Mesenchymal stem cell (in vitro differentiated cells and primary cell): ENCODE measurements around the gene RPS25.

Experiments used
- DNase-seq: peaks from one replicate; pipeline ENCODE4 v3.0.0-alpha.2; 2013
- H2AFZ ChIP-seq: one replicate; pipeline ENCODE4 v1.6.1; 2013; ENCODE audit warnings: low read depth, mild to moderate bottlenecking, control low read depth, inconsistent platforms, low read length, moderate library complexity
- H2AK5ac ChIP-seq: 2 replicates; pipeline ENCODE4 v1.6.1; 2013; ENCODE audit warnings: low read length, moderate library complexity, mild to moderate bottlenecking, inconsistent platforms; ENCODE audit not compliant: severe bottlenecking
- H2BK120ac ChIP-seq: one replicate; pipeline ENCODE4 v1.6.1; 2013; ENCODE audit warnings: low read depth, mild to moderate bottlenecking, inconsistent platforms, low read length, moderate library complexity
- H2BK12ac ChIP-seq, 2 experiments: one replicate each; pipeline ENCODE4 v1.6.1; 2013; ENCODE audit warnings: inconsistent platforms in 2 of 2, low read length in 2 of 2, mild to moderate bottlenecking in 2 of 2, moderate library complexity in 2 of 2, control low read depth in 1 of 2
- H2BK15ac ChIP-seq: one replicate; pipeline ENCODE4 v1.6.1; 2013; ENCODE audit warnings: mild to moderate bottlenecking, low read depth, inconsistent platforms; ENCODE audit not compliant: poor library complexity, severe bottlenecking
- H2BK5ac ChIP-seq: 2 replicates; pipeline ENCODE4 v1.6.1; 2013; ENCODE audit warnings: low read depth, mild to moderate bottlenecking, low read length, control low read depth, inconsistent platforms; ENCODE audit not compliant: poor library complexity, severe bottlenecking
- H3K14ac ChIP-seq, 2 experiments: one replicate each; pipeline ENCODE4 v1.6.1; 2013; ENCODE audit warnings: inconsistent platforms in 2 of 2, low read length in 2 of 2, control low read depth in 1 of 2, mild to moderate bottlenecking in 1 of 2, moderate library complexity in 1 of 2
- H3K18ac ChIP-seq, 2 experiments: one replicate each; pipeline ENCODE4 v1.6.1; 2013; ENCODE audit warnings: inconsistent platforms in 2 of 2, low read length in 2 of 2, control low read depth in 1 of 2, low read depth in 1 of 2, mild to moderate bottlenecking in 1 of 2
- H3K23ac ChIP-seq, 2 experiments: one replicate each; pipeline ENCODE4 v1.6.1; 2013; ENCODE audit warnings: inconsistent platforms in 2 of 2, low read length in 2 of 2, mild to moderate bottlenecking in 2 of 2, moderate library complexity in 2 of 2, control low read depth in 1 of 2
- H3K27ac ChIP-seq: 2 replicates; pipeline ENCODE4 v1.5.1; 2013; ENCODE audit warnings: mild to moderate bottlenecking, moderate library complexity, low read length, control low read depth, inconsistent platforms; ENCODE audit not compliant: poor library complexity, severe bottlenecking
- H3K27me3 ChIP-seq, 2 experiments: 2 replicates each; pipeline versions ENCODE4 v1.6.1 to v1.7.0; 2013; ENCODE audit warnings: low read length in 2 of 2, mild to moderate bottlenecking in 2 of 2, moderate library complexity in 2 of 2, control low read depth in 1 of 2, inconsistent platforms in 1 of 2; ENCODE audit not compliant: control insufficient read depth in 1 of 2, insufficient read depth in 1 of 2
- H3K36me3 ChIP-seq, 2 experiments: 2 replicates each; pipeline versions ENCODE4 v1.6.1 to v1.7.0; 2013; ENCODE audit warnings: low read length in 2 of 2, control low read depth in 1 of 2, inconsistent platforms in 1 of 2, low read depth in 1 of 2, mild to moderate bottlenecking in 1 of 2; ENCODE audit not compliant: insufficient read depth in 2 of 2, control insufficient read depth in 1 of 2
- H3K4ac ChIP-seq, 2 experiments: one replicate each; pipeline ENCODE4 v1.6.1; 2013; ENCODE audit warnings: inconsistent platforms in 2 of 2, low read length in 2 of 2, mild to moderate bottlenecking in 2 of 2, moderate library complexity in 2 of 2, control low read depth in 1 of 2, low read depth in 1 of 2
- H3K4me1 ChIP-seq: 2 replicates; pipeline ENCODE4 v1.6.1; 2013; ENCODE audit warnings: low read depth, low read length, control low read depth; ENCODE audit not compliant: control insufficient read depth, insufficient read depth
- H3K4me2 ChIP-seq: 2 replicates; pipeline ENCODE4 v1.6.1; 2013; ENCODE audit warnings: low read length, mild to moderate bottlenecking, inconsistent platforms; ENCODE audit not compliant: poor library complexity, severe bottlenecking
- H3K4me3 ChIP-seq, 2 experiments: 2 replicates each; pipeline versions ENCODE4 v1.5.1 to v1.7.0; 2013; ENCODE audit warnings: low read length in 2 of 2, mild to moderate bottlenecking in 2 of 2, control low read depth in 1 of 2, low read depth in 1 of 2; ENCODE audit not compliant: insufficient read depth in 1 of 2
- H3K79me1 ChIP-seq: replicated peaks from 2 replicates; pipeline ENCODE4 v1.6.1; 2013; ENCODE audit warnings: mild to moderate bottlenecking, control low read depth, low read length, inconsistent platforms; ENCODE audit not compliant: poor library complexity, severe bottlenecking
- H3K9ac ChIP-seq: 2 replicates; pipeline ENCODE4 v1.7.0; 2013; ENCODE audit warnings: mild to moderate bottlenecking, low read length, moderate library complexity
- H3K9me3 ChIP-seq: 2 replicates; pipeline ENCODE4 v1.7.0; 2013; ENCODE audit warnings: mild to moderate bottlenecking, low read length; ENCODE audit not compliant: control insufficient read depth
- H4K8ac ChIP-seq: one replicate; pipeline ENCODE4 v1.6.1; 2013; ENCODE audit warnings: inconsistent platforms, mild to moderate bottlenecking, low read length, moderate library complexity
- H4K91ac ChIP-seq: one replicate; pipeline ENCODE4 v1.6.1; 2013; ENCODE audit warnings: mild to moderate bottlenecking, low read length, inconsistent platforms
- WGBS: methylation state at CpG from one replicate; pipeline ENCODE4 v1.1.7; 2013; ENCODE audit warnings: mixed read lengths; 5-methylcytosine and 5-hydroxymethylcytosine counted together

Gene RPS25

DNA sequence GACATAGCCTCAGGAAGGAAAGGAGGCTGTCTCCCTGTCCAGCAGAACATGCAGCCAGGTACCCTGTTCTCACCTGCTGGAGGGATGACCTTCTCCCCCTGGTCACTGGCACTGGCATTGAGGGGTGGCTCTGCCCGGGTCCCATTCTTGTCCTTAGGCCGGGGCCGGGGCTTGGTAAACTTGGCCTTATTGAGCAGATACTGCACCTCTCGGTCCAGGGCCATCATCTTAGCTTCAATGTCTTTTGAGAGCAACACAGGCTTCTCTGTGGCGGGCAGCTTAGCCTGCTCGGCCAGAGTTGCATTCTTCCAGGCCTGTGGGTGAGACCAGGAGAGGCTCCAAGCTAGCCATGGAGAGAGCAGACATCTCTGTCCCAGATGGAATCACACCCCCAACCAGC, 28.3 kb upstream of the RPS25 start:
- Histone ChIP-seq H2BK120ac (no peak overlapping the region), H3K4ac (no peak overlapping the region), H2BK5ac (no peak overlapping the region), H2BK15ac (no peak overlapping the region), H3K4me2 (no peak overlapping the region), H3K79me1 (peaks cover 11% of the 10 kb centered on the region), H3K9ac (no peak overlapping the region), H2AK5ac (no peak overlapping the region), H4K91ac (no peak overlapping the region), H3K4me3 (no peak overlapping the region), H3K23ac (no peak overlapping the region), H3K9me3 (no peaks in the 10 kb centered on the region), H3K14ac (no peak overlapping the region), H3K27me3 (no peaks in the 10 kb centered on the region), H3K27ac (no peak overlapping the region), H4K8ac (no peak overlapping the region), H3K36me3 (peaks cover 65 to 72% of the 10 kb centered on the region in 2 experiments), H3K18ac (no peak overlapping the region), H3K4me1 (no peaks in the 10 kb centered on the region), H2AFZ (no peak overlapping the region), H2BK12ac (no peak overlapping the region)
- DNase-seq = no peak
- 96% methylated on average over 6 of the region's 6 CpGs for WGBS

DNA sequence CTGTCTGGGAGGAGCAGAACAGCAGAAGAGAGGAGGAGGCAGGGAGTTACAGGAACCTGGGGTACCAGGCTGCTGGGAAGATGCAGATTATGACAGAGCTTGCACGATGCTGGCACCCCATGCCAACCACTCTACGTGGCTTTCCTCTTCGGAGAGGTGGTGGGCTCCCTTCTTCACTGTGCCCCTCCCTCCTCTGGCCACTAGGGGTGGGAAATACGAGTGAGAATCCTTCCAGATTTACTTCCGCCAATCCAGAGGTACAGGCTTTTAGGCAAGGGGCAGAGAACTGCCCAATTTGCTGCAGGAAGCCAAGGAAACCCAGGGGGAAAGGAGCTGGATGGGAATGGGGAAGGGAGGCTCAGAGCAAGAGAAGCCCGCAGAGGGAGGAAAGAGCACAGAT, 26.6 kb upstream of the RPS25 start:
- H2AFZ ChIP-seq = no peak overlapping the region
- no peak overlapping the region for H3K27ac ChIP-seq
- no peak overlapping the region for H2BK15ac ChIP-seq
- no peak overlapping the region for H3K18ac ChIP-seq
- no peaks in the 10 kb centered on the region for H3K4me1 ChIP-seq
- no peak for DNase-seq
- no peak overlapping the region for H3K14ac ChIP-seq
- no peak overlapping the region for H3K4ac ChIP-seq
- peaks cover 4% of the 10 kb centered on the region for H3K79me1 ChIP-seq
- H3K9ac ChIP-seq = no peak overlapping the region
- H3K36me3 ChIP-seq = peaks cover 54 to 56% of the 10 kb centered on the region in 2 experiments
- no peak overlapping the region for H3K23ac ChIP-seq
- H2AK5ac ChIP-seq = no peak overlapping the region
- no peak overlapping the region for H2BK120ac ChIP-seq
- H2BK12ac ChIP-seq = no peak overlapping the region
- H4K8ac ChIP-seq = peak overlapping the region; percentile 23
- H4K91ac ChIP-seq = no peak overlapping the region
- no peaks in the 10 kb centered on the region for H3K27me3 ChIP-seq
- WGBS = 83% methylated on average over 5 of the region's 6 CpGs
- no peak overlapping the region for H3K4me2 ChIP-seq
- H2BK5ac ChIP-seq = no peak overlapping the region
- no peak overlapping the region for H3K4me3 ChIP-seq
- no peaks in the 10 kb centered on the region for H3K9me3 ChIP-seq

DNA sequence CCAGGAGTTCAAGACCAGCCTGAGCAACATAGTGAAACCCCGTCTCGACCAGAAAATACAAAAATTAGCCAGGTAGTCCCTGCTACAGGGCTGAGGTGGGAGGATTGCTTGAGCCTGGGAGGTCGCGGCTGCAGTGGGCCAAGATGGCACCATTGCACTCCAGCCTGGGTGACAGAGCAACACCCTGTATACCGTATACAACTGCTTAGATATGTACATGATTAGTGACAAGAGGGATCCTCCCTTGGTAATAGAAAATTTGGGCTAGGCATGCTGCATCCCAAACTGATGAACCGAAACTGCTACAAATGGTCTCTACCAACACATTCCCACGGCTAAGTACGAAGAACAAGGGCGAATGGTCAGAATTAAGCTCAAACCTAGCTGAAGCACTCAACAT, 24.8 kb upstream of the RPS25 start:
- peaks cover 36 to 38% of the 10 kb centered on the region in 2 experiments for H3K36me3 ChIP-seq
- no peak overlapping the region for H2BK5ac ChIP-seq
- DNase-seq = no peak
- no peak overlapping the region for H2AK5ac ChIP-seq
- H4K8ac ChIP-seq = no peak overlapping the region
- no peak overlapping the region for H3K9ac ChIP-seq
- no peak overlapping the region for H3K4me2 ChIP-seq
- no peak overlapping the region for H4K91ac ChIP-seq
- H2AFZ ChIP-seq = no peak overlapping the region
- no peak overlapping the region for H2BK12ac ChIP-seq
- H3K4me1 ChIP-seq = no peaks in the 10 kb centered on the region
- H3K27me3 ChIP-seq = peaks cover 0 to 4% of the 10 kb centered on the region in 2 experiments
- H3K9me3 ChIP-seq = no peaks in the 10 kb centered on the region
- H3K4ac ChIP-seq = no peak overlapping the region
- no peak overlapping the region for H3K23ac ChIP-seq
- H3K27ac ChIP-seq = no peak overlapping the region
- 94% methylated on average over 8 of the region's 9 CpGs for WGBS
- no peak overlapping the region for H2BK15ac ChIP-seq
- no peak overlapping the region for H3K18ac ChIP-seq
- no peak overlapping the region for H2BK120ac ChIP-seq
- H3K14ac ChIP-seq = no peak overlapping the region
- no peak overlapping the region for H3K4me3 ChIP-seq
- no peaks in the 10 kb centered on the region for H3K79me1 ChIP-seq

DNA sequence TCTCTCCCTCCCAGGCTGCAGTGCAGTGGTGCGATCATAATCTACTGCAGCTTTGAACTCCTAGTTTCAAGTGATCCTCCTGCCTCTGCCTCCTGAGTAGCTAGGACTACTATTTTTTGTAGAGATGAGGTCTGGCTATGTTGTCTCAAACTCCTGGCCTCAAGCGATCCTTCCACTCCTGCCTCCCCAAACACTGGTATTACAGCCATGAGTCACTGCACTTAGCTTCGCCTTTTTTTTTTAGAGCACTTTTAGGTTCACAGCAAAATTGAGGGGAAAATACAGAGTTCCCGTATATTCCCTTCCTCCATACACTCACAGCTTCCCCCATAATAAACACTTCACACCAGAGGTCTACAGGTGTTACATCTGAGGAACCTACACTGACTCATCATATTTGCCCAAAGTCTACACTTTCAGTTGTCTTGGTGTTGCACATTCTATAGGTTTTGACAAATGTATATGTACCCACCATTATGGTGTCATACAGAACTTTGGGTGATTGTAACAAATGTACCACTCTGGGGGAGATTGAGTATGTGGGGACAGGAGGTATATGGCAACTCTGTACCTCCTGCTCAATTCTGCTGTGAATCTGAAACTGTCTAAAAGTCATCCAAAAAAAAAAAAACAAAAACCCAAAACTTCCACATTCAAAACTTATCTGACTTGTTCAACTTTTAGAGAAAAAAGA, 23.8 kb upstream of the RPS25 start:
- Histone ChIP-seq H2AFZ (no peak overlapping the region), H3K36me3 (peaks cover 26 to 28% of the 10 kb centered on the region in 2 experiments)
- 81% methylated on average over 3 of the region's 4 CpGs for WGBS

More for the DNA sequence above, 23.8 kb upstream of the RPS25 start:
- Histone ChIP-seq H2BK12ac (no peak overlapping the region), H3K9ac (no peak overlapping the region), H3K23ac (no peak overlapping the region), H2BK5ac (no peak overlapping the region), H3K27me3 (peaks cover 0 to 4% of the 10 kb centered on the region in 2 experiments), H3K18ac (no peak overlapping the region), H3K79me1 (no peaks in the 10 kb centered on the region), H4K91ac (no peak overlapping the region), H3K4me1 (no peaks in the 10 kb centered on the region), H2BK15ac (no peak overlapping the region), H3K14ac (no peak overlapping the region), H2BK120ac (no peak overlapping the region), H3K4ac (no peak overlapping the region), H4K8ac (no peak overlapping the region), H3K4me3 (no peak overlapping the region), H2AK5ac (no peak overlapping the region), H3K27ac (no peak overlapping the region), H3K9me3 (no peaks in the 10 kb centered on the region), H3K4me2 (no peak overlapping the region)
- DNase-seq = peak; percentile 9
